GM18508 (cell line): ENCODE measurements around the gene TMEFF2.

Source experiments
- ATAC-seq: cut with Tn5 transposase; IDR thresholded peaks from one replicate; pipeline ENCODE4 v1.9.1; 2021; ENCODE audit warnings: moderate number of reproducible peaks; ENCODE audit not compliant: insufficient read depth, unreplicated experiment

Gene TMEFF2

DNA sequence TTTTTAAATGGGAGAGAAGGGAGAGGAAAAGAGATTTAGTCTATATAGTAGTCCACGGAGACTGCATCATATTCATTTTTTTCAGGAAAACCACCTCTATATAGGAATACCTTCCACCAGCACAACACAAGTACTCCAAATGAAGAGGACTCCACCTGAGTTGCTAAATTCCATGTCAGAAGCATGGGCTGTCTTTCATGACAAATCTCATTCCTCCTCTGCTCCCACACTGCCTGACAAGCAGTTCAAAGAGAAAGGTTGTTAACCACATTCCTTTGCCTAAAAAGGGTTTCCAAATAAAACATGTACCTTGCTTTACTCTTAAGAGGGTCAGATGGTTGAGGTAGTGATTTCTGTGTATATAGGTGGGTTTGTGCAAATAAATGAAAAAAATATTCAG, 122.0 kb downstream of the TMEFF2 start:
- no peak for ATAC-seq

DNA sequence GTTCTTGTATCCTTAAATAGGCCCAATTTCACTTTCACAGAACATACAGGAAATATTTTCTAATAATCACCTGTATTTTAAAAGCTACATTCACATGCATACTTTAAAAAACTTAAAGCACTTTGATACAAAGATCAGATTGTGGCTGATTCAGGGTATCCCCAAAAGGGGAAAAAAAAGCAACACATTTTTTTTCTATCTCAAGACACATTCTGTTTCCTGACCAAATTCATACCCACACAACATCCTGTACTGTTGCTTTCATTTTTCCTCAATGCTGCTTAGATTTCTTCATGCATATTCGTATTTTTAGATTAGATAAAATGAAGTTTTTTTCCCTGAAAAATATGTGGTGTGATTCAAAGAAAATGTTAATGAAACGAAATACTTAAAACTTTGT, 122.5 kb downstream of the TMEFF2 start:
- no peak for ATAC-seq

DNA sequence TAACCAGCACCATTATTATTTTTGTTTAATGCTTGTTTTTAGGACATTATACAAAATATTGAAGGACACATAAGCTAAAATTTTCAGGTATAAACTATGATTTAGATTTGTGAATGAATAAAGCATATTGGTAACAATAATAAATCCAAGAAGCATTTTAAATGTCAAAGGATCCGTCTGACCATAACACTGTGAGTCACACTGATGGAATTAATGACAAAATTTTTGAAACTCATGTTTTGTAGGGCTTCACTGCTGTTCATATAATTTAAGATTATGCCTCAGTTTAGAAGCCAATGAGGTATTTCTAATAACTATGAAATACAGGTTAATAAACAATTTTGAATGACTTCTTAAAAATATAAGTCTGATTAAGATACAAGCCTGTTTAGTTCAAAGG, 124.6 kb downstream of the TMEFF2 start:
- ATAC-seq: no peak

DNA sequence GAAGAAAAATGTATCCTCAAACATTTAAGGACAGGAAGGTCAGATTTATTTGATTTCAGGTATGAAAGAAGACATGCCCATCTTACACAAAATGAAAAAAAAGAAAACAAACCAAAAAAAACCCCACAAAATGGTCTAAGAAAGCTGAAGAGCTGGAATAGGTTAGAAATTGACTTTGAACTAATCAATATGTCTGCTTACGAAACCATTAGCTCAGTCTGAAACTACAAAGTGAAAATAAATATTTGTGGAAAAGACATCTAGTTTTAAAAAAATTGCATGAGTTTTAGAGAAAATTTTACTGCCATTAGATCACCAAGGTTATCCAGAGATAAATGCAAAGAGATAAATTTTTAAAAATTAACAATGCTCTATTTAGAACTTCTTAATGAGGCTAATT, 125.3 kb downstream of the TMEFF2 start:
- no peak for ATAC-seq

DNA sequence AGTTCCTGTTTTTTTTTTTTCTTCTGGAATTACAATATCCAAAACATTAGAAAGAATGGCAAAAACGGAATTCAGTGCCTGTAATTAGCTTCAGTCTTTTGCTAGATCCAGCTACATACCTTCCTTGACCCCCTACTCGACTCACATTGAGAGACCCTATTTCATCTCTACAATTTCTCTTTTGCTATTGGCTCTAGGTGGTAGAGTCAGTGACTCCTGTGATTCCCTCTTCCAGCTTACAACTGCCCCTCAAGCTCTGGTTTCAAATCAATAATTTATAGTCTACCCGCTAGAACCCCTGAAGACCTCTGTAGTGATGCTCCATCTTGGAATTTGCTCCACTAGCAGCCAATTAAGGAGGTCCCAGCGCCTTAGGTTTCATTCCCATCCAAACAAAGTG, 125.8 kb downstream of the TMEFF2 start:
- ATAC-seq: no peak

DNA sequence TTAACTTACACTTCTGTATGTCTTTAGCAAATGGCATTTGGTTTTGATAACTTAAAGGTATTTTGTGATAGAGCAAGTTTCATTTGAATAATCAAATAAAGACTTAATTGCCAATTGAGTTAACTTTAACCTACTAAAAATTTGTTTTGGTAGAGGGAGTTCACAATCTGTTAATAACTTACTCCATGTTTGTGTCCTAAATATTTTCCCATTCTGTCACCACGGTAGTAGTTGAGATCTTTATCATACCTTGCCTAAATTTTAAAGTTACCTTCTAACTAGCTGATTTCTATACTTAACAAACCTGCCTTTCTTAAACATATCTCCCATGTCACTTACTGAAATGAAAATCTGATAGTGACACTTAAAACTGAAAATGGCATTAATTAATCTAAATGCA, 127.1 kb downstream of the TMEFF2 start:
- ATAC-seq: no peak

DNA sequence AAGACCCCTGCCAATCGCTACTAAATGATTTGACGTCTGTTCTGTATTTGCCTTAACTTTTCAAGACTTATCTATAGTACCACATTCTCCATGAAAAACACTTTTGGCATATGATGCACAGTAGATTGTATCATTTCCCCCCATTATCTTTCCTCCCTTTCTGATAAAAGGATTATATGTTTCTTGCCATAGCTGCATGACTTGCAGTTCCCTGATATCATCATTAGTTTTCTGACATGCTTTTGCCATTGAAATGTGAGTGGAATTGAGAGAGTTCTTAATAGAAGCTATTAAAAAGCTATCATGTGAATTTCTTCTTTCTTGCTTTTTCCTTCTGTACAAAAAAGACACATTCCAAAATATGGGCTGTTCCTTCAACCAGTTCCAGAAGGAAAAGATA, 130.3 kb downstream of the TMEFF2 start:
- ATAC-seq: no peak

DNA sequence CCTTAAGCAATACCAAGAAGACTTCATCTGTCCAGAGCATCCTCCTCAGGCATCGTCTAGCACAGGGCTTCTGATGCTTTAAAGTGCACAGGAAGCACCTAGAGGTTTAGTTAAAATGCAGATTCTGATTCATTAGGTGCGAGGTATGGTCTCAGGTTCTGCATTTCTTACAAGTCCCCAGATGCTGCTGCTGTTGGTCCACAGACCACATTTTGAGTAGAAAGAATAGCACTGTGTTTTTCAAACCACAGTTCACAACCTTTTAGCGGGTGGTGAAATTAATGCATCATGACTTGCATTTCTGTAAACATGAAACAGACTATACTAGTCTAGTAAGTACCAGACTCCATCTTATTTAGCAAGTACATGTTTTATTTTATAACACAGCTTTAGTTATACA, 134.6 kb downstream of the TMEFF2 start:
- ATAC-seq: no peak

DNA sequence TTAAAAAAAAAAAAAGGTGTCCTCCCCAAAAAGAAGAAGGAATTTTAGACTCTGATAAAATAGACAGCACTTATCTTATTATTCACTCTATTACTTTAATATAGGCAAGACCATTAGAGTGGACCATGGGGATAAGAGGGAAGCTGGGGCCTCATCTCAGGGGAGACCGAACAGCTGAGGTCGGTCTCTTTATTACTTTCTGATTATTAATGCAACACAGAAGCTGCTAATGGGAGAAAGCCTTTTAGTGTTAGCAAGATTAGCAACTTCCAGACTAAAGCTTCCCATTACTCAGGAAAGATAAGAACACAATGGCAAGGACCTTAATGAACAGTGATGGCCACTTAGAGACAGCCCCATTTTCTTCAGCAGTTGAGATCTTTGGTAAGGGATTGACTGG, 135.5 kb downstream of the TMEFF2 start:
- ATAC-seq: no peak

DNA sequence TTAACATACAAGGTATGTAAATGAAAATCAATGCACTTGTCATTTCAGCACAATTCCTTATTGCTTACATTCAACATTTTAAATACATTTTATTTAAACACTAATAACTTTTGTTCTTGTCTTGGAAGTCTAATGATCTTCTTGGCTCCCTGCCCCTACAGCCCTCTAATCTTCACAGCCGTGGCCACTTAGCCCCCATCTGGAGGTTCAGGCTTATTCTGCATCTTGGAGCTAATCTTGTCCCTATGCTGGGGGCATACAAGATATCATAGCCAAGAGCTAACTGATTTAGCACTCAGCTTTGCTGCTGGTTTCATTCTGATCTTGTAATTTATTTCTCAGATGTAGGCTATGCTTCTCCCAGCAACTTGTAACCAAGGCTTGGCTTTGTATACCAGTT, 140.8 kb downstream of the TMEFF2 start:
- no peak for ATAC-seq

DNA sequence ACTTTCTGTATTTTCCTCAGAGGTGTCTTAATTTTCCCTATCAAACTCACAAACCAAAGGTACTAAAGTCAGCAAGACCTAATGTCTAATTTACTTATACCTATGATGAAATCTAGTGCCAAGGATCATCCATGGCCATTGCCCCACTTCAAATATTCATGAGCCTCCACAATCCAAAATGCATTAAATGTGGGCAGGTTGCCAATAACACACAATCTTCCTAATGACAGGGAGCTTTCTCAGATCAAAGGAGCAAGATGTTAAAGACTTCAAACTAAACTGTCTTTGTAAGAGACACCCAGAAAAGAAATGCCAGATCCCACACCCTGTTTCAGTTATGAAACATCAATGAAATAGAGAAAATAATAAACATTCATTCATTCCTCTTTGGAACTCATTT, 143.2 kb downstream of the TMEFF2 start:
- ATAC-seq: no peak

DNA sequence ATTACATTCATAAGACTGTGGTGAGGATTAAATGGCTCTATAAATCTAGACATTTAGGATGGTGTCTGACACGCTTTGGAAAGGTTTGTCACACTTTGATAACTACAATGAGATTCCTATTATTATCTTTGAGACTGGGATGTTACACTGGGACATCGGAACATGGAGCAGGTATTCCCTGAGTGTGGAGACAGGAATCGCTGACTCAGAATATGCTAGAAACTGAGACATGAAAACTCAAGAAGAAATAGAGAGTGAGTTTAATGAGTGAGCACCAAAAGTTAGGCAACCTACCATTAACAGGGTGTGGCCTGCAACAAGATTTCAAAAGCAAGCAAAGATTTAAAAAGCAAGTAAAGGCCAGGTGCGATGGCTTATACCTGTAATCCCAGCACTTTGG, 145.4 kb downstream of the TMEFF2 start:
- ATAC-seq: no peak

DNA sequence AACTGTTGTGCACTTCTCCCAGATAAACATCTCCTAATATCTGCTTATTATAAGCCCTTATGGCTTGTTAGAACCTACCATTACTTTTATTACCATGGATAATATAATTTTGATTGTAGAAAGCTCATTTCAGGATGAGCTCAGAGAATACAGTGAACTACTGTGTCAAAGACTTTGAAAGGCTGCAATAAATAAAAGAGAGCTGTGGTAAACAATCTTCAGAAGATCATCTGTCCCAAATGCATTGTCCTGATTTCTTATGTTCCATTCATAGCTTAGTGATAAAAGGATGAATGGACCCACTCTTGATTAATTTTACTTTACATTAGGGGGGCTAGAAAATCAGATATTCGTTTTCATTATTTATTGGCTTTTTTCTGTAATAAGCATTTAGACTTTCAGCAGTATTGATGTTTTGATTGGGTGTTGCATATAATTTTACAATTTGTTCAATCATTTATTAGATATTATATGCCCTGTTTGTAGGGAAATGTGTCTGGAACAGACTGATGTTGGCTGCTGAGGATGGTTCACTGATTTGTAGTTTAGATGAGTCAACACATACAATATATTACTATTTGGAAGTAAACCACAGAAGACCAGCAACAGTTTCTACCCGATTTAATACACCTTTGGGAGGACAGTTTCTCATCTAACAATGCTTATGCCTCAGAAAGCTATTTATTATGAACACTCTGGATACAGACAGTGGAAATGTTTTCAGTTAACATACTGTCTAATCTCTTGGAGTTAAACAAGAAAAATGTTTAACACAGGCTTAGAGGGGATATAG, 147.2 kb downstream of the TMEFF2 start:
- no peak for ATAC-seq

DNA sequence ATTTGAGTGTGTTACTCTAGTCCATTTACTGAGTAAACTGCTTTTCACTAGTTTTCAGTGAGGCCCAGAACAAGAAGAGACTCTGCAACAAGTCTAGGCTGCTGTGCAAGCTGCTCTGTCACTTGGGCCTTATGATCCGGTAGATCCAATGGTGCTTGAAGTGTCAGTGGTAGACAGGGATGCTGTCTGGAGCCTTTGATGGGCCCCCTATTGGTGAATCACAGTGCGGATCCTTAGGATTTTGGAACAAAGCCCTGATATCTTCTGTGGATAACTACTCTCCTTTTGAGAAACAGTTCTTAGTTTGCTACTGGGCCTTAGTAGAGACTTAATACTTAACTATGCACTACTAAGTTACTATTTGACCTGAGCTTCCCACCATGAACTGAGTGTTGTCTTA, 150.2 kb downstream of the TMEFF2 start:
- ATAC-seq: no peak

DNA sequence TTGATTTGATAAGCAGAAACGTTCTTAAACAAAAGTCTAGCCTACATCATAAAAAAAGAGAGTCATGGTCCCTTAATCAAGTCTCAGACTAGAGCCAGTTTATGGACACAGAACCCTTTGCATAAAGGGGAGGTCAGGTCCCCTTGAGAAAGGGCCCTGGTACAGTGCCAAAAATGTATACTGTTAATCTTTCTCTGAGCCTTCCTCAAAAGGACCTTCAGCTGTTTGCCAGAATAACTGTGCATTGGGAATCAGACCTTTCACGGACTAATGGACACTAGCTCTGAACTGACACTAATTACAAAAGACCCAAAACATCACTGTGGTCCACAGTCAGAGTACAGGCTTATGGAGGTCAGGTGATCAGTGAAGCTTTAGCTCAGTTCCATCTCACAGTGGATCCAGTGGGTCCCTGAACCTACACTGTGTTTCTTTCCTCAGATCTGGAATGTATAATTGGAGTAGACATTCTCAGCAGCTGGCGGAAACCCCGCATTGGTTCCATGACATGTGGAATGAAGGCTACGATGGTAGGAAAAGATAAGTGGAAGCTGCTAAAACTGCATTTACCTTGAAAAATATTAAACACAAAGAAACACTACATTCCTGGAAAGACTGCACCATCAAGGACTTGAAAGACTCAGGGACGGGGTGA, 151.4 kb downstream of the TMEFF2 start:
- ATAC-seq: no peak

DNA sequence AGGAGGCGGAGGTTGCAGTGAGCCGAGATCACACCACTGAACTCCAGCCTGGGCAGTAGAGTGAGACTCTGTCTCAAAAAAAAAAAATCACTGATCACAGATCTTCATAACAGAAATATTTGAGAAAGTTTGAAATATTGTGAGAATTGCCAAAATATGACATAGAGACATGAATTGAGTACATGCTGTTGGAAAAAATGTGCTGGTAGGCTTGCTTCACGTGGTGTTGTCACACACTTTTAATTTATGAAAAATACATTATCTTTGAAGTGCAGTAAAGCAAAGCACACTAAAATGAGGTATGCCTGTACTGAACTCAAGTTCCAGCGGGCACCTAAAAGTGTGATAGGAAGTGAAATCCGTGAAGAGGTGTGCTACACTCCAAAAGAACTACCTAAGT, 152.6 kb downstream of the TMEFF2 start:
- ATAC-seq: no peak

DNA sequence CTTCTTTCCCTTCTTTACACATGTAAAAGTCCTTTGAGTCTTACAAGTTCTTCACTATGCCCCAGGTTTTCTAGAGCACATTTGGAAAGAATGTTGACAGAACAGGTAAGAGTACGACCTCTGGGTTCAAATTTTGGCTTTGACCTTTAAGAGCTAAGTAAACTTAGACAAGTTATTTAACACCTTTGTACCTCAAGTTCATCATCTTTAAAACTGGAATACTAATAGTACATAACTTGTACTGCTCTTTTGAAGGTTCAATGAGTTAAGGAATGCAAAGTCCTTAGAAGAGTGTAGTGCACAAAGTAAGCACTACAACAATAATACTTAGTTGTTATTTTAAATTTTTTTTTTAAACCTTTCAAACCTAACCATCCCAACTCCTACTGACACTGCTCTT, 156.6 kb downstream of the TMEFF2 start:
- no peak for ATAC-seq

DNA sequence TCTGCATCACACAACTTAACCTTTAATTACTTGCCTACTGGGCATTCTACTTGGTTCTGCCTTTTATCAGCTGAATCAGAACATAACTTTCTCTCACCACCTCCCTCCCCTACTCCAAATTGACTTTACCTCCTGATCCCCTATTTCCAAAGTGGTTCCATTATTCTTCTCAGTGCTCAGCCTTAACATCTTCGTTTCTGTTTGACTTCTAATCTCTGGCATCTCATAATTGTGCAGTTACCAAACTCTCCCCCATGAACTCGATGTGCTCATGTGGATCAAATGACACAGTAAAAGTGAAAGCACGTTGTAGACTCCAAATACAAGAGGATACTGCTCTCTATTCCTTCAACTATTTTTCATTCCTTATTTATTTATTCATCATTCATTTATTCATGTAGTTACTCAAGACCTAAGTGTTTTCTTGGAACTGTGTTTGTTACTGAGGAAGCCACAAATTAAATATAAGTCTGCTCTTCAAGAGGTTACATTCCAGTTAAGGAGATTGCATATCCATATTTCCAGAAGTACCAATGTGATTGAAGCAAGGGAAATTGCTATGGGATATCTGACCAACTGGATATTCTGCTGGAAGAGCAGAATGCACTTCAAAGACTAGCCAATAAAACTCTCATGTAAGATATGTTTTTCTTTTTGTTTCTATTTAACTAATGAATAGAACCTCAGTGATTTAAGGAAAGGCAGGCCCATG, 158.8 kb downstream of the TMEFF2 start:
- no peak for ATAC-seq

DNA sequence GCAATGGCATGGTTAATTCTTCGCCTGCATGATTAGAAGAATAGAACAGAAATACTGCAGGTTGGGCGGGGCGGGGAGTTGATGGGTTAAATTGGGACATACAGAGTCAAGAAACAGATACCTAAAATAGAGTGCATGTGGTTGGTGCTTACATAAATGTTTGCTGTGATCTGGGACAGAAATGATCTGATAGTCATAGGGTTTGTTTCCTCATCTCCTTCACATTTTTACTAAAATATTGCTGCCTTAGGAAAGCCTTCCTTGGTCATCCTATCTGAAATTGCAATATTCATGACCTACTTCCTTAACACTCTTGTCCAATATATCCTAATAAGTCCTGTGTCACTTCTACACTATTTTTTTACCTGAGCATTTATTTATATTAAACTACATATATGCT, 163.9 kb downstream of the TMEFF2 start:
- ATAC-seq: no peak

DNA sequence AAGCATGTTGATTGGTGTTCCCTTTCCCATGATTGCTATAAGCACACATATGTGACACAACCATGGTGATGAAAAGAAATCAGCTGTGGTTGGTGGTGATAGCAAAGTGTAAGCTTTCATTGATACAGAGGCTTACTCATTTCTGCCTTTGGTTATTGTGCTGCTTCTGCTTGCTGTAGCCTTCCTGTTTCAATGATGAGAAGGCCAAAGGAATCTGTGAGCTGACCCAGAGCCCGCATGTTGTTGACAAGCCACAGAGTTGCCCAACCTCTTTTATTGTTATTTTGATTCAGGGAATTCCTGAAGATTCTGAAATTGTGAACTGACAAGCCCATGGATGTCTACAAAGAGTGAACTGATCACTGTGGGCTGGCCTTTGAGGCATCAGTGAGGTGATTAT, 164.4 kb downstream of the TMEFF2 start:
- ATAC-seq: no peak

DNA sequence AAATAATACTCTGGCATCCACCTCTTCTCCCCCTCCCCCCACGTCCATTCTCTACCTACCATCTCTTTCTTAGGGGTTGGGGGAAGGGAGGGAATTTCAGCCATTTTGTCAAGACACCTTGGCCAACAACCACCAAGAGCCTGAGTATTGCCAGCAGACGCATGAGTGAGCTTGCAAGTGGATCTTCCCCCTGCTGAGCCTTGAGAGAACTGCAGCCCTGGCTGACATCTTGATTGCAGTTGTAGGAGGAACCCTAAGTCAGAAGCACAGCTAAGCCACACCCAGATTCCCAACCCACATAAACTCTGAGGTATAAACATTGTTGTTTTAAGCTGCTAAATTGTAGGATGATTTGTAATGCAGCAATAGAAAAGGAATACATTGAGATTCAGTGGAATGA, 165.6 kb downstream of the TMEFF2 start:
- peak; percentile 74 for ATAC-seq

DNA sequence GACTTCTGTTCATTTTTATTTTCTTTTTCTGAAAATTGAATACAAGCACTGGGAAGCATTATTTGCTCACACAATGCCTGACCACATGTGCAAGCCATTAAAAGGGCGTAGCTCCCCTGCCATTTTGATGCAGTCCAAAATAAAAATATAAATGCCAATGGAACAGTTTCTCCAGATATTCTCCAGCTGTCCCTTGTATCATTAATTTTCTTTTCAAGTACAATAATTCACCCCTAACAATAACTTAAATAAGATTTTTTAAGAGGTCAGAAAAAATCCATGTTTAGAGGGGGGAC, 168.0 kb downstream of the TMEFF2 start:
- no peak for ATAC-seq
